GM18507 (cell line): ENCODE measurements around the gene RABGGTA.

ENCODE experiments used
- DNase-seq: peaks from one replicate; pipeline ENCODE4 v3.0.0; 2011; ENCODE audit warnings: low read depth; ENCODE audit not compliant: insufficient read length; ENCODE audit errors: extremely low spot score
- FAIRE-seq: peaks from 2 replicates; lab custom pipeline; 2011; peaks lifted over from hg19 to GRCh38; lab: Jason Lieb, UNC

Gene RABGGTA

GRCh38 chr14:24262821-24263733, 8.3 kb downstream of the RABGGTA start, which contains the start of gene TGM1:
TSS of gene TGM1 (minus strand) at chr14:24263177. CDS start at chr14:24262352, 825 bp downstream.
- DNase-seq, result no peak
- FAIRE-seq, result no peak

GRCh38 chr14:24261969-24262327, 9.4 kb downstream of the RABGGTA start:
- DNase-seq, result no peak
- FAIRE-seq, result no peak

- DNase-seq (no peak), FAIRE-seq (no peak)
Measured at GRCh38 chr14:24261256-24261968, 10.0 kb downstream of the RABGGTA start.

GRCh38 chr14:24260780-24261157, 10.6 kb downstream of the RABGGTA start:
- no peak for FAIRE-seq
- no peak for DNase-seq

GRCh38 chr14:24260026-24260779, 11.2 kb downstream of the RABGGTA start:
- DNase-seq (no peak), FAIRE-seq (no peak)

- FAIRE-seq (no peak), DNase-seq (no peak)
Measured at GRCh38 chr14:24259282-24260025, 11.9 kb downstream of the RABGGTA start.

- FAIRE-seq, result no peak
- DNase-seq, result no peak
Measured at GRCh38 chr14:24258548-24259265, 12.7 kb downstream of the RABGGTA start.

GRCh38 chr14:24258119-24258518, 13.3 kb downstream of the RABGGTA start:
- DNase-seq (no peak), FAIRE-seq (no peak)

DNA sequence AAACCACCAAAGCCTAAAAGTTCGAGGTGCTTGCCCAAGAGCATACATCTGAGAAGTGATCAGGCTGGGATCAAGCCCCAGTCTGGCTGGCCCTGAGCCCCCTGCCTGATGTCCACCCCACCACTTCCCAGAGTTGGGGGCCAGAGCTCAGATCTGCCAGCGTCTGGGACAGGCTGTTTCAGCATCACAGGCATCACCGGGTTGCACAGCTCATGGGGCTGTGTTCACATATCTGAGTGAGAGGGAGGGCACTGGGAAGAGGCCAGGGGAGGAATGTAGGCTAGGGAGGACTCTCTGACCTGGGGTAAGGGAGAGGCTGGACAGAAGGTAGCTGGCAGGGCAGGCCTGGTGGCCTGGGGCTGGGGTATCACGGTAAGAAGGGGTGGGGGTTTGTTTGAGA, 14.4 kb downstream of the RABGGTA start:
- DNase-seq (no peak), FAIRE-seq (no peak)

- DNase-seq (no peak), FAIRE-seq (no peak)
Measured at GRCh38 chr14:24255931-24256711, 15.3 kb downstream of the RABGGTA start.

- DNase-seq (no peak), FAIRE-seq (no peak)
Measured at GRCh38 chr14:24255438-24255837, 16.0 kb downstream of the RABGGTA start.

DNA sequence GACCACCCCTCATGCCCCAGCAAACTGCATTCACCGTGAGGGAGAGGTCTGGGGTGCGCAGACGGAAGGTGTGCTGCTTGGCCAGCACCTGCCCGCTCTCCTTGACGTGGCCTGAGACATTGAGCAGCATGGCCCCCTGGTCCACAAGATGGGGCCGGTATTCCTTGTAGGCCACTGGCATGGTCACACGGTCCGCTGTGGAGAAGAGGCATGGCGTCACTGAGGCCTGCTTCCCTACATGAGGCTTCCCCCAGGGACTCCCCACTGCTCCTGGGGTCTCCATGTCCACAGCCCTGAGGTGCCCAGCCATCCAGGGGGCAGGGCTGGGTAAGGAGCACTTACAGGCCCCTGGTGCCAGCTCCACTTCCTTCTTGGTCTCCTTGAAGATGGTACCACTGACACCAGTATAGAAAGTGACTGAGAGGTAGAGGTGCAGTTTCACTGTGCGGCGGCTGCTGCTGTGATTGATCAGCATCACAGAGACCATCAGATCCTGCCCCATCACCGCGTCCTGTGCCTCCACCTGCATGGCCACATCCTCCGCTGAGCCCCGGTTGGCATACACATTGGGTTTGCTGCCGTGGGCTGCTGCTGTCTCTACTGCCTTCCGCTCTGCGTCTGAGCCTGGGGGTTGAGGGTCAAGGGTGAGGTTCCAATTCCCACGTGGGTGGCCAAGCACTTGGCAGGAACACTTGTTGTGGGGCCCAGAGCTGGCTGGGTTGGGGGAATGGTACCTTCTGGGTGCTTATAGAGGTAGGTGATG, 16.6 kb downstream of the RABGGTA start:
- DNase-seq (no peak), FAIRE-seq (no peak)

GRCh38 chr14:24253936-24254335, 17.5 kb downstream of the RABGGTA start:
- no peak for FAIRE-seq
- DNase-seq, result no peak

DNA sequence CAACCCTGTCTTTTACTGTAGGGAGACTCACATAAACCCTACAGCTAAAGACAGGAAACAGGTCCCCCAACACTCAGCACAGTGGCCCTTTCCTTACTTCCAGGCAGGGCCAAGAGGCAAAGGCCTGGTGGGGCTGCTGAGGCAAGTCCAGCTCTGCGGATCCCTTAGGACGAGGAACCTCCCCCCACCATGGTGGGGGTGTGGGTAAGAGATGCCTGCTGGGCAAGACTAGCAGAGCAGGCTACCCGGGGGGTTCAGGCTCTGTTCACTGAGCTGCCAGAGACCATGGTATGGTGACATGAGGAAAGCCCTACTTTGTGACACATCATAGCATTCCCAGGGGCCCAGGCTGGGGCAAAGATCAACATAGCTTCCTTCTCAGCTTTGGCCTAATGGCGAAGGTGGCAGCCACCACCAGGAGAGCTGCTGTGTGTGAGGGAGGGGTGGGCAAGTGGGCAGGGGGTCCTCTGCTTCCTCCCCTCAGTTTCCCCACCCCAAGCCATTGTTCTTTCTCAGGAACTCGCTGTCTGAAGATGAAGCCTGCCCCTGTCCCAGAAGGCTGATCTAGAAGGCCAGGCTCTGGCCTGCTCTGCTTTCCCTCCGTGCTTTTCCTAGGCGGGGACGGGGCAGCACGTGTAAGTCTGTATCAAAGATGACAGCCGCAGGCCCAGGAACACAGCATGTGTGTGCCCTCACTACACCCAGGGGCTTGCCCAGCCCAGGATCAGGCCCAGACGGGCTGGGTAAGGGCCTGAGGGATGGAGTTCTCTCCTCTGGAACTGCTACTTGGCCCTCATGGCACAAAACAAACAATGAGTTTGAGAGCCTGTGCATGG, 18.9 kb downstream of the RABGGTA start:
- no peak for DNase-seq
- no peak for FAIRE-seq

GRCh38 chr14:24251880-24252288, 19.5 kb downstream of the RABGGTA start:
- FAIRE-seq (no peak), DNase-seq (no peak)

DNA sequence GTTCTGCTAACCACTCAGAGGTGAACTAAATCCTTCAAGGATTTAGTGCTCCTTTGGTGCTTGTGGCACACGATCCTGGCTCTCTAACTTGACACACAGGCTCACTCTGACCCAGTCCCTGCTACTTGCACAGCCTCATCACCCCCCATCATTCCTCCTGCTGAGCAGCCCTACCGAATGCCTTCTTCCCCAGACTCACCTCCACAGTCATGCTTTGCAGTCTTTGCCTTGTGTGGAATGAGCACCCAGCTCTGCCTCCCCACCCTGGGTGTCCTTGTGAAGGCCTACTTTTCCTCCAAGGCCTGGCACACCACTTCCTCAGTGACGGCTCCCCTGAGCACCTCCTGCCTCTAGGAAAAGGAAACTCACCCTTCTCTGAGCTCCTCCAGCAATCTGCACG, 21.0 kb downstream of the RABGGTA start:
- FAIRE-seq, result no peak

More for the DNA sequence above, 21.0 kb downstream of the RABGGTA start:
- no peak for DNase-seq
